ENCODE measurements around the gene MBD6. TPM values are rescaled to one million over a fixed set of nuclear protein-coding genes. Genes with fewer than 3 reads are reported as not detected.

Gene MBD6
- total RNA-seq, 1 donor from 2014 or later = 3.6 TPM

DNA sequence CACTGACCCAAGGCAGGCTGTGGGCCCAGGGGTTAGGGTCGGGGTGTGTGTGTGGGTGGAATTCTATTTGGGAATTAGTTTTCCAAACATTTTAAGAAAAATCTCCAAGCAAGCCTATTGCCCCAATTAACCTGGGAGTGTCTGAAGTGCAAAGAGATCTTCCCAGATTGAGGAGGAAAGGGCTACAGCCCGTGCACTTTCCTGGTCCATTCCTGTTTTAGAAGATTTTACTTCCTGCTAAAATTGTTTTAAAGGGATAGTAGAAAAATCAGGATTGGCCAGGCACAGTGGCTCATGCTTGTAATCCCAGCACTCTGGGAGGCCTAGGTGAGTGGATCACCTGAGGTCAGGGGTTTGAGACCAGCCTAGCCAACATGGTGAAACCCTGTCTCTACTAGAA is 19.1 kb downstream of the MBD6 start:
- Histone ChIP-seq H4K20me1 (ENCODE audit: low read depth) (peaks cover 42% of the 10 kb centered on the region), H3K27ac (no peak overlapping the region), H3K79me2 (ENCODE audit: low read depth) (peaks cover 31% of the 10 kb centered on the region), H3K4me1 (peaks cover 8% of the 10 kb centered on the region), H3K4me2 (no peak overlapping the region), H3K27me3 (no peaks in the 10 kb centered on the region), H3K36me3 (no peaks in the 10 kb centered on the region), H3K9ac (no peak overlapping the region), H3F3A (ENCODE audit: low read depth) (no peaks in the 10 kb centered on the region), H2AFZ (replicated peaks) (no peak overlapping the region), H3K4me3 (no peak overlapping the region), H3K9me3 (ENCODE audit: low read depth) (no peaks in the 10 kb centered on the region)
- Mint-ChIP-seq H3K4me1 (peaks cover 20% of the 10 kb centered on the region), H3K9me3 (no peaks in the 10 kb centered on the region), H3K4me3 (no peak overlapping the region), H3K27me3 (ENCODE audit: insufficient read depth, low read depth) (peaks cover 2% of the 10 kb centered on the region), H3K36me3 (peaks cover 21% of the 10 kb centered on the region), H3K27ac (no peak overlapping the region)
- TF ChIP-seq, protein P1, sequence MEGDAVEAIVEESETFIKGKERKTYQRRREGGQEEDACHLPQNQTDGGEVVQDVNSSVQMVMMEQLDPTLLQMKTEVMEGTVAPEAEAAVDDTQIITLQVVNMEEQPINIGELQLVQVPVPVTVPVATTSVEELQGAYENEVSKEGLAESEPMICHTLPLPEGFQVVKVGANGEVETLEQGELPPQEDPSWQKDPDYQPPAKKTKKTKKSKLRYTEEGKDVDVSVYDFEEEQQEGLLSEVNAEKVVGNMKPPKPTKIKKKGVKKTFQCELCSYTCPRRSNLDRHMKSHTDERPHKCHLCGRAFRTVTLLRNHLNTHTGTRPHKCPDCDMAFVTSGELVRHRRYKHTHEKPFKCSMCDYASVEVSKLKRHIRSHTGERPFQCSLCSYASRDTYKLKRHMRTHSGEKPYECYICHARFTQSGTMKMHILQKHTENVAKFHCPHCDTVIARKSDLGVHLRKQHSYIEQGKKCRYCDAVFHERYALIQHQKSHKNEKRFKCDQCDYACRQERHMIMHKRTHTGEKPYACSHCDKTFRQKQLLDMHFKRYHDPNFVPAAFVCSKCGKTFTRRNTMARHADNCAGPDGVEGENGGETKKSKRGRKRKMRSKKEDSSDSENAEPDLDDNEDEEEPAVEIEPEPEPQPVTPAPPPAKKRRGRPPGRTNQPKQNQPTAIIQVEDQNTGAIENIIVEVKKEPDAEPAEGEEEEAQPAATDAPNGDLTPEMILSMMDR (IDR thresholded peaks at IDR 0.05) = no peak
- TF ChIP-seq EZH2 (IDR thresholded peaks at IDR 0.05) (no peak), EZH2phosphoT487 (IDR thresholded peaks at IDR 0.05) (no peak)
- no peak for DNase-seq (ENCODE audit: low spot score)

GRCh38 chr12:57543581-57543980 is 21.0 kb downstream of the MBD6 start:
- Histone ChIP-seq H3K27ac (no peak overlapping the region), H2AFZ (replicated peaks) (no peak overlapping the region), H3K4me3 (no peak overlapping the region), H3K36me3 (no peaks in the 10 kb centered on the region), H3K4me1 (peaks cover 8% of the 10 kb centered on the region), H3K27me3 (peaks cover 13% of the 10 kb centered on the region), H3K79me2 (ENCODE audit: low read depth) (peaks cover 33% of the 10 kb centered on the region), H3K4me2 (no peak overlapping the region), H3F3A (ENCODE audit: low read depth) (peaks cover 8% of the 10 kb centered on the region), H4K20me1 (ENCODE audit: low read depth) (peaks cover 42% of the 10 kb centered on the region), H3K9ac (no peak overlapping the region), H3K9me3 (ENCODE audit: low read depth) (no peaks in the 10 kb centered on the region)
- no peak for DNase-seq (ENCODE audit: low spot score)
- Mint-ChIP-seq H3K4me1 (peaks cover 25% of the 10 kb centered on the region), H3K4me3 (peak overlapping the region; percentile 35), H3K9me3 (no peaks in the 10 kb centered on the region), H3K36me3 (peaks cover 15% of the 10 kb centered on the region), H3K27me3 (ENCODE audit: insufficient read depth, low read depth) (peaks cover 9% of the 10 kb centered on the region), H3K27ac (no peak overlapping the region)
- TF ChIP-seq EZH2 (IDR thresholded peaks at IDR 0.05) (no peak), EZH2phosphoT487 (IDR thresholded peaks at IDR 0.05) (no peak)
- TF ChIP-seq, protein P1 (IDR thresholded peaks at IDR 0.05) = no peak

- peaks cover 40% of the 10 kb centered on the region for H3K79me2 ChIP-seq (ENCODE audit: low read depth)
Measured at GRCh38 chr12:57545809-57546437, 23.3 kb downstream of the MBD6 start.

More at GRCh38 chr12:57545809-57546437, 23.3 kb downstream of the MBD6 start:
- Histone ChIP-seq H3K9ac (peak overlapping the region; percentile 98), H3F3A (ENCODE audit: low read depth) (peaks cover 18% of the 10 kb centered on the region), H3K4me1 (peaks cover 15% of the 10 kb centered on the region), H2AFZ (replicated peaks) (no peak overlapping the region), H3K9me3 (ENCODE audit: low read depth) (no peaks in the 10 kb centered on the region), H3K27me3 (peaks cover 24% of the 10 kb centered on the region), H3K36me3 (no peaks in the 10 kb centered on the region), H4K20me1 (ENCODE audit: low read depth) (peaks cover 27% of the 10 kb centered on the region), H3K4me2 (peak overlapping the region; percentile 92), H3K27ac (no peak overlapping the region), H3K4me3 (peak overlapping the region; percentile 93)
- Mint-ChIP-seq H3K4me3 (peak overlapping the region; percentile 97), H3K27ac (peak overlapping the region; percentile 96), H3K36me3 (peaks cover 3% of the 10 kb centered on the region), H3K9me3 (no peaks in the 10 kb centered on the region), H3K27me3 (ENCODE audit: insufficient read depth, low read depth) (peaks cover 27% of the 10 kb centered on the region), H3K4me1 (peaks cover 30% of the 10 kb centered on the region)
- TF ChIP-seq, protein P1 (IDR thresholded peaks at IDR 0.05) = no peak
- TF ChIP-seq EZH2phosphoT487 (IDR thresholded peaks at IDR 0.05) = no peak
- TF ChIP-seq EZH2 (IDR thresholded peaks at IDR 0.05) = no peak
- DNase-seq (ENCODE audit: low spot score) = no peak

Measured in neural progenitor cell (in vitro differentiated cells).